Fibroblast of pulmonary artery (primary cell): ENCODE results near the gene FGF23.
A peak's percentile ranks its signal among the peaks of the same experiment; 100 is the strongest.

Source experiments
- DNase-seq: peaks from one replicate; pipeline ENCODE4 v3.0.0-alpha.2; 2010; ENCODE audit warnings: low read depth
- H3K4me3 ChIP-seq: replicated peaks from 2 replicates; pipeline ENCODE4 v1.5.1; 2011; ENCODE audit warnings: low read depth, mild to moderate bottlenecking, control low read depth, low read length, moderate library complexity
- TF ChIP-seq, protein P1 (sequence below): IDR thresholded peaks from 2 replicates; pipeline ENCODE4 v1.5.1; 2011; ENCODE audit warnings: mild to moderate bottlenecking, control low read depth, low read length, inconsistent platforms; ENCODE audit errors: missing control alignments

Gene FGF23

DNA sequence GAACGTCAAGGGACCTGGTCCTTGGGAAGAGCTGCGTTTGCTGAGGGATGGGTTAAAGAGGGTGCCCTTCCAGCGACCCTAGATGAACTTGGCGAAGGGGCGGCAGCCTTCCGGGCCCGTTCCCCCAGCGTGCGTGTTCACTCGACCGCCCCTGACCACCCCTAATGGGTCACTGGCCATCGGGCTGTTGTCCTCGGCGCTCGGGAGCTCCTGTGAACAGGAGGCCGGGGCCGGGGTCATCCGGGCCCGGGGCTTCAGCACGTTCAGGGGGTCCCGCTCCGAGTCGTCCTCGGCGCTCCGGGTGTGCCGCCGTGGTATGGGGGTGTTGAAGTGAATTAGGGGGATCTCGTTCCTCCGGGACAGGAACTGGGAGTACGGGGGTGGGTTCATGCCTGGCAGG is 9.2 kb downstream of the FGF23 start:
- DNase-seq: no peak
- TF ChIP-seq, protein P1, sequence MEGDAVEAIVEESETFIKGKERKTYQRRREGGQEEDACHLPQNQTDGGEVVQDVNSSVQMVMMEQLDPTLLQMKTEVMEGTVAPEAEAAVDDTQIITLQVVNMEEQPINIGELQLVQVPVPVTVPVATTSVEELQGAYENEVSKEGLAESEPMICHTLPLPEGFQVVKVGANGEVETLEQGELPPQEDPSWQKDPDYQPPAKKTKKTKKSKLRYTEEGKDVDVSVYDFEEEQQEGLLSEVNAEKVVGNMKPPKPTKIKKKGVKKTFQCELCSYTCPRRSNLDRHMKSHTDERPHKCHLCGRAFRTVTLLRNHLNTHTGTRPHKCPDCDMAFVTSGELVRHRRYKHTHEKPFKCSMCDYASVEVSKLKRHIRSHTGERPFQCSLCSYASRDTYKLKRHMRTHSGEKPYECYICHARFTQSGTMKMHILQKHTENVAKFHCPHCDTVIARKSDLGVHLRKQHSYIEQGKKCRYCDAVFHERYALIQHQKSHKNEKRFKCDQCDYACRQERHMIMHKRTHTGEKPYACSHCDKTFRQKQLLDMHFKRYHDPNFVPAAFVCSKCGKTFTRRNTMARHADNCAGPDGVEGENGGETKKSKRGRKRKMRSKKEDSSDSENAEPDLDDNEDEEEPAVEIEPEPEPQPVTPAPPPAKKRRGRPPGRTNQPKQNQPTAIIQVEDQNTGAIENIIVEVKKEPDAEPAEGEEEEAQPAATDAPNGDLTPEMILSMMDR: no peak

DNA sequence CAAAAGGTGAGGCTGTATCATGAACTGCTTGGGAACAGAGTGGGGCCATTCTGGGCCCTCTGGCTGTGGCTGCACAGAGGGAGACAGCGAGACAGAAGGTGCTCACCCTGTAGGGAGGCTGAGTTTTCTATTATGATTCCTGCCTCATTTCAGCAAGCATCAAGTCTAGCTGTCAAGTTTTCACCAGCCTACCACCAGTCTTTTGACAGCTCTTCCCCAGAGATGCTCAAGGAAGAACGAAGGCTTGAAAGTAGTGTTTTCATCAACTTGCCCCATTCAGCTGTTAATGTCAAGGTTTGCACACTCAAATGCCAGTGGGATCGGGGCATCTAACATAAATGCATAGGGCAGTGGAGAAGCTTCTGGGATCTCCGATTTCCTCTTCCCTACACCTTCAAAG is 10.0 kb downstream of the FGF23 start:
- TF ChIP-seq, protein P1: no peak
- no peak overlapping the region for H3K4me3 ChIP-seq
- DNase-seq: no peak

More for the DNA sequence above, 9.2 kb downstream of the FGF23 start:
- no peak overlapping the region for H3K4me3 ChIP-seq

DNA sequence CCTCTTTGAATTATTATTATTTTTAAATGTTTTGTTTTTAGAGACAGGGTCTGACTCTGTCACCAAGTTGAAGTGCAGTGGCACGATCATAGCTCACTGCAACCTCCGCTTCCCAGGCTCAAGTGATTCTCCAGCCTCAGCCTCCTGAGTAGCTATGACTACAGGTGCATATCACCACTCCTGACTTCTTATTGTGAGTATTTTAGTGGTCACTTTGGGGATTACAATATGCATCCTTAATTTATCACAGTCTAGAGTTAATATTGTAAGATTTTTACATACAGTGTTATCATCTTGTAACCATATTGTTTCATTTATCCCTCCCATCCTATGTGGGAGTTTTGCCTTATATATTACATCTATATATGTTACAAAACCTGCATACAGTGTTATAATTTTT is 13.4 kb downstream of the FGF23 start:
- TF ChIP-seq, protein P1: no peak
- DNase-seq: no peak
- H3K4me3 ChIP-seq: no peak overlapping the region

DNA sequence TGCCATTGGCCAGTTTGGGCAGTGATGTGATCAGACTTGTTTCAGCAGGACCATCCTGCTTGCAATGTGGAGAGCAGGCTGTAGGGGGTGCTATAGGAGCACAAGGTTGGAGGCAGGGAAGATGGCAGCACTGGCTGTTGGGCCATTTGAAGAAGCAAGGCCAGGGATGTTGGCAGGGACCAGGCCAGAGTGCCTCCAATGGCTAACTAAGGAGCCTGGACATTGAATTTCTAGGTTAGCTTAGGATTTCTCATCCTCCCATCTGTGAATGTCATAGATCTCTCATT is 23.5 kb downstream of the FGF23 start:
- DNase-seq: peak; percentile 32
- TF ChIP-seq, protein P1: peak; percentile 49
- H3K4me3 ChIP-seq: no peak overlapping the region

DNA sequence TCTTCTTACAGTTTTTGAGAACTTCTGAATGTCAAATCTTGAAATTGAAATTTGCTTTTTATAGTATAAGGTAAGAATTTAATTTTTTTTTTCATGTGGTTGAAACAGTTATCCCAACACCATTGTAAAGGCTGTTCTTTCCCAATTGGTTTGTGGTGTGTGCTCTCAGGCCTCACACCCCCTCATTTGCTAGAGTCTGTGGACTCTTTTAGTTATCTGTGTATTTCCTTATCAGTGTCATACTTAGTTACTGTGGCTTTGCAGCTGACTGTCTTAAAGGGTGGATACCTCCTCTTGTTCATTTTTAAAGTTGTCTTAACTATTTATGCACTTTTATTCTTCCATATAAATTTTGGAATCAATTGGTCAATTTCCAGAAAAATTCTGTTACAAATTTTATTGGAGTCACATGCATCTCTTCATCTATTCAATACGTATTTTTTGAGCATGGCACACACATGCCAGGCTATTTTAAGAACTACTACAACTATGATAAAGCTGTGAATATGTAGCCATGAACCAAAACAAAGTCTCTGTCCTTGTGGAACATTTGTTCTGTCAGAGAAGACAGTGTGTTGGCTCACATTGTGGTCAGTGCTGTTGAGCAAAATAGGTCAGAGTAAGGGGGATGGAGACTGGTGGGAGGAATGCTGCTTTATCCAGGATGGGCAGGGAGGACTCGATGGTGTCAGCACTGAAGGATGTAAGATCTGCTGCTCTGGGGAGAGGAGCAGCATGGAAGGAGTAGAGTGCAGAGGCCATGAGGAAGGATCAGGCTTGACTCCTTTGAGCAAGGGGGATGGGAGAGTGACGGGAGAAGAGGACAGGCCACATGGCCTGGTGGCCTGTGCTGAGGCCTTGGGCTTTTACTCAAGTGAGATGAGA is 24.1 kb downstream of the FGF23 start:
- H3K4me3 ChIP-seq: no peak overlapping the region
- TF ChIP-seq, protein P1: no peak
- DNase-seq: no peak

DNA sequence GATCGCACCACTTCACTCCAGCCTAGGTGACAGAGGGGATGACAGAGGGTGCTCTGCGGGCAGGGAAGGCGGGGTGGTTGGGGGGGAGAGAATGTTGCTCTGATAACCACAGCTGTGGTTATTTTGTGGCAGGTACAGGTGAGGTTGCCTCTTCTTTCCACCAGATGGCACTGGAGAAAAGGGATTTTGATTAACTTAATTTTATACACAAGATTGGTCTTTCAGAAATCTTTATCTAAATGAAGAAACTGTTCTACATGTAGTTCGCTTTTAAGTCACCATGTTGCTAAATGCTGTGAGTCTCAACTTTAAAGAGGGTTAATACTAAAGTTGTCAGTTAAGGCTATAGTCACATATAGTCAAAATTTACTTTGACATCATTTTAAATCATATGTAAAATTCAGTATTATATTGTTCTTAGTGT is 25.7 kb downstream of the FGF23 start:
- TF ChIP-seq, protein P1: peak; percentile 42
- H3K4me3 ChIP-seq: no peak overlapping the region
- DNase-seq: peak; percentile 18

DNA sequence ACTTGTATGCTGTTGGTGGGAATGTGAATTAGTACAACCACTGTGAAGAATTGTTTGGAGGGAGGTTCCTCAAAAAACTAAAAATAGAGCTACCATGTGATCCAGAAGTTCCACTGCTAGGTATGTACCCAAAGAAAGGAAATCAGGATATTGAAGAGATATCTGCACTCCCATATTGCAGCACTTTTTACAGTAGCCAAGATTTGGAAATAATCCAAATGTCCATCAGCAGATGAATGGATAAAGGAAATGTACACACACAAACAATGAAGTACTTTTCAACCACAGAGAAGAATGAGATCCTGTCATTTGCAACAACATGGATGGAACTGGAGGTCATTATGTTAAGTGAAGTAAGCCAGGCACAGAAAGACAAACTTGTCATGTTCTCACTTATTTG is 32.6 kb downstream of the FGF23 start:
- peak; percentile 21 for DNase-seq
- TF ChIP-seq, protein P1: no peak
- no peak overlapping the region for H3K4me3 ChIP-seq
